Neural cell (in vitro differentiated cells): Measurements from ENCODE around the gene NFIX. TPM values are rescaled to one million over a fixed set of nuclear protein-coding genes. Genes with fewer than 3 reads are reported as not detected.

Experiments
- H2AFZ ChIP-seq: fragments of 200-600, 300-800 bp; sonication (generic), shearing (Covaris generic); 2 replicates; pipeline ENCODE4 v1.6.0; 2014; ENCODE audit warnings: low read depth, mild to moderate bottlenecking, antibody characterized with exemption, low read length, moderate library complexity
- H3F3A ChIP-seq: fragments of 200-600 bp; shearing (Covaris generic); 2 replicates; pipeline ENCODE4 v1.6.1; 2016; ENCODE audit warnings: mild to moderate bottlenecking, moderate library complexity, mixed read lengths, antibody characterized with exemption, low read length; ENCODE audit not compliant: insufficient read depth, poor library complexity, severe bottlenecking
- H3K27ac ChIP-seq: fragments of 200-600, 300-800 bp; sonication (generic), shearing (Covaris generic); 2 replicates; pipeline ENCODE4 v1.5.1; 2014; ENCODE audit warnings: mild to moderate bottlenecking, low read length, moderate library complexity
- H3K27me3 ChIP-seq: fragments of 300-800, 200-600 bp; sonication (generic), shearing (Covaris generic); 2 replicates; pipeline ENCODE4 v1.6.0; 2014; ENCODE audit warnings: mild to moderate bottlenecking, low read depth, low read length, moderate library complexity; ENCODE audit not compliant: insufficient read depth
- H3K36me3 ChIP-seq: fragments of 300-800, 200-600 bp; sonication (generic), shearing (Covaris generic); 2 replicates; pipeline ENCODE4 v1.5.1; 2014; ENCODE audit warnings: mild to moderate bottlenecking, antibody characterized with exemption, low read length, moderate library complexity; ENCODE audit not compliant: insufficient read depth
- H3K4me2 ChIP-seq: fragments of 300-800, 200-600 bp; sonication (generic), shearing (Covaris generic); 2 replicates; pipeline ENCODE4 v1.6.0; 2014; ENCODE audit warnings: mild to moderate bottlenecking, low read length
- H3K4me3 ChIP-seq: fragments of 300-800, 200-600 bp; sonication (generic), shearing (Covaris generic); 2 replicates; pipeline ENCODE4 v1.5.1; 2014; ENCODE audit warnings: mild to moderate bottlenecking, low read length, moderate library complexity
- H3K79me2 ChIP-seq: fragments of 200-600 bp; shearing (Covaris generic); replicated peaks from 2 replicates; pipeline ENCODE4 v1.6.0; 2014; ENCODE audit warnings: mild to moderate bottlenecking, low read length, moderate library complexity; ENCODE audit not compliant: insufficient read depth
- H3K9ac ChIP-seq: fragments of 300-800, 200-600 bp; sonication (generic), shearing (Covaris generic); 2 replicates; pipeline ENCODE4 v1.6.1; 2016; ENCODE audit warnings: mild to moderate bottlenecking, low read length, mixed read lengths
- H3K9me2 ChIP-seq: fragments of 200-600 bp; shearing (Covaris generic); 2 replicates; pipeline ENCODE4 v1.6.1; 2016; ENCODE audit warnings: mild to moderate bottlenecking, low read length, mixed read lengths; ENCODE audit not compliant: insufficient read depth
- H3K9me3 ChIP-seq: fragments of 200-600, 300-800 bp; sonication (generic), shearing (Covaris generic); 2 replicates; pipeline ENCODE4 v1.6.1; 2016; ENCODE audit warnings: mild to moderate bottlenecking, mixed run types, low read length, moderate library complexity, mixed read lengths
- H4K20me1 ChIP-seq: fragments of 200-600 bp; shearing (Covaris generic); 2 replicates; pipeline ENCODE4 v1.6.1; 2016; ENCODE audit warnings: mild to moderate bottlenecking, mixed run types; ENCODE audit not compliant: insufficient read depth
- CTCF ChIP-seq: fragments of 450-650 bp; IDR thresholded peaks from 2 replicates; pipeline ENCODE4 v1.5.1; 2014; ENCODE audit warnings: antibody characterized with exemption, mild to moderate bottlenecking, moderate library complexity; ENCODE audit not compliant: poor library complexity, severe bottlenecking
- EP300 ChIP-seq: fragments of 450-650 bp; conservative IDR thresholded peaks from 2 replicates; pipeline ENCODE4 v1.6.1; 2014; ENCODE audit warnings: antibody characterized with exemption, mild to moderate bottlenecking, moderate library complexity; ENCODE audit not compliant: poor library complexity, severe bottlenecking
- EZH2 ChIP-seq: fragments of 200-600, 300-800 bp; shearing (Covaris generic), sonication (generic); IDR thresholded peaks from 2 replicates; pipeline ENCODE4 v1.6.1; 2014; ENCODE audit warnings: antibody characterized with exemption, low read length, borderline replicate concordance, mild to moderate bottlenecking; ENCODE audit not compliant: insufficient read depth, poor library complexity, severe bottlenecking
- MXI1 ChIP-seq: fragments of 450-650 bp; conservative IDR thresholded peaks from 2 replicates; pipeline ENCODE4 v1.6.1; 2014; ENCODE audit warnings: antibody characterized with exemption, mild to moderate bottlenecking; ENCODE audit not compliant: poor library complexity, severe bottlenecking
- POLR2AphosphoS5 ChIP-seq: IDR thresholded peaks from 2 replicates; pipeline ENCODE4 v1.6.1; 2012
- RAD21 ChIP-seq: fragments of 450-650 bp; conservative IDR thresholded peaks from 2 replicates; pipeline ENCODE4 v1.6.1; 2014; ENCODE audit warnings: antibody characterized with exemption, mild to moderate bottlenecking, moderate library complexity
- REST ChIP-seq: IDR thresholded peaks from 2 replicates; pipeline ENCODE4 v1.6.1; 2012; ENCODE audit warnings: borderline replicate concordance
- SMC3 ChIP-seq: fragments of 450-650 bp; conservative IDR thresholded peaks from 2 replicates; pipeline ENCODE4 v1.6.1; 2014; ENCODE audit warnings: antibody characterized with exemption, mild to moderate bottlenecking, moderate library complexity; ENCODE audit not compliant: poor library complexity
- TAF1 ChIP-seq: IDR thresholded peaks from 2 replicates; pipeline ENCODE4 v1.6.1; 2012; ENCODE audit warnings: low read depth
- polyA plus RNA-seq: library from polyadenylated mRNA; depleted of rRNA; stranded (reverse); fragments of >200 nt; gene quantifications from 2 replicates; pipeline ENCODE4 v1.2.3, GENCODE V29; 2014

NFIX gene
- polyA plus RNA-seq, 1 donor from 2014 or later: not detected

- Histone ChIP-seq H3K27ac (no peak overlapping the region), H3K79me2 (no peaks in the 10 kb centered on the region), H4K20me1 (no peaks in the 10 kb centered on the region), H3K9me2 (no peaks in the 10 kb centered on the region), H3K9ac (no peak overlapping the region), H3F3A (no peaks in the 10 kb centered on the region), H3K4me2 (no peak overlapping the region), H3K9me3 (no peaks in the 10 kb centered on the region), H3K36me3 (no peaks in the 10 kb centered on the region), H3K27me3 (peaks cover 34% of the 10 kb centered on the region), H3K4me3 (no peak overlapping the region), H2AFZ (no peak overlapping the region)
- TF ChIP-seq POLR2AphosphoS5: no peak
- TF ChIP-seq SMC3: no peak
- no peak for TF ChIP-seq RAD21
- TF ChIP-seq REST: no peak
- TF ChIP-seq MXI1: no peak
- no peak for TF ChIP-seq EZH2
- TF ChIP-seq EP300: no peak
- TF ChIP-seq TAF1: no peak
- no peak for TF ChIP-seq CTCF
Measured at GRCh38 chr19:13104360-13104847, 109.1 kb downstream of the NFIX start.

- TF ChIP-seq MXI1 (no peak), SMC3 (no peak), RAD21 (no peak), TAF1 (no peak), EZH2 (no peak), EP300 (no peak), REST (no peak), CTCF (no peak), POLR2AphosphoS5 (no peak)
- no peaks in the 10 kb centered on the region for H3F3A ChIP-seq
- peaks cover 28% of the 10 kb centered on the region for H3K27me3 ChIP-seq
- no peaks in the 10 kb centered on the region for H3K79me2 ChIP-seq
- no peak overlapping the region for H2AFZ ChIP-seq
- no peak overlapping the region for H3K27ac ChIP-seq
- no peaks in the 10 kb centered on the region for H3K9me3 ChIP-seq
- no peak overlapping the region for H3K4me2 ChIP-seq
- H3K9ac ChIP-seq: no peak overlapping the region
- H3K9me2 ChIP-seq: no peaks in the 10 kb centered on the region
- no peak overlapping the region for H3K4me3 ChIP-seq
- H3K36me3 ChIP-seq: no peaks in the 10 kb centered on the region
- no peaks in the 10 kb centered on the region for H4K20me1 ChIP-seq
Measured at GRCh38 chr19:13104848-13105711, 109.8 kb downstream of the NFIX start.
